Stimulated activated CD4-positive, alpha-beta T cell treated with anti-CD3 and anti-CD28 coated beads, TNF-alpha, amount 100 ng/mL, for 1 hour (primary cell): Measurements from ENCODE around the gene P2RY6.
A peak's percentile ranks its signal among the peaks of the same experiment; 100 is the strongest.

Experiments used
- DNase-seq, 3 donors: peaks; one replicate each; pipeline ENCODE4 v3.0.0-alpha.2; 2020; ENCODE audit warnings: low read depth in 3 of 3, low spot score in 1 of 3

Gene P2RY6

DNA sequence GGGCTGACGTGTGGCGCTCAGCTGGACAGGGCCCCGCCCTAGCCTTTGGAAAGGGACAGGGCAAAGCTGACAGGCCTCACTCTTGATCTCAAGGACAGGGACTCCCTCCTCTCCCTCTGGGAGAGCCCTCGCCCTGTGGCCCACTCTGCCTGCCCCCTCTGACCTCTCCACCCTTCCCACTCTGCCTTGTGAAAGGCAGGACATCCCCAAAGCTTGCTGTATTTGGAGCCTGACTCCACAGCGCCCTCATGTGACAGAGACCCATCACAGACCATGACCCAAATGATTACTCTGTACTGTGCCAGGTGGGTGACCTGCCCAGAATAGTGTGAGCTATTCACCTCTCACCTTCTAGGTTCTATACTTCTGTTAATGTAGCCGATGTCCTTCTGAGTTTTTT, 35.3 kb upstream of the P2RY6 start:
- no peak for DNase-seq

- no peak for DNase-seq
Observed at GRCh38 chr11:73237471-73238290, 34.5 kb upstream of the P2RY6 start.

- DNase-seq: no peak
Observed at GRCh38 chr11:73239111-73239521, 33.0 kb upstream of the P2RY6 start.

GRCh38 chr11:73239571-73240189, 32.5 kb upstream of the P2RY6 start:
- DNase-seq: no peak

DNA sequence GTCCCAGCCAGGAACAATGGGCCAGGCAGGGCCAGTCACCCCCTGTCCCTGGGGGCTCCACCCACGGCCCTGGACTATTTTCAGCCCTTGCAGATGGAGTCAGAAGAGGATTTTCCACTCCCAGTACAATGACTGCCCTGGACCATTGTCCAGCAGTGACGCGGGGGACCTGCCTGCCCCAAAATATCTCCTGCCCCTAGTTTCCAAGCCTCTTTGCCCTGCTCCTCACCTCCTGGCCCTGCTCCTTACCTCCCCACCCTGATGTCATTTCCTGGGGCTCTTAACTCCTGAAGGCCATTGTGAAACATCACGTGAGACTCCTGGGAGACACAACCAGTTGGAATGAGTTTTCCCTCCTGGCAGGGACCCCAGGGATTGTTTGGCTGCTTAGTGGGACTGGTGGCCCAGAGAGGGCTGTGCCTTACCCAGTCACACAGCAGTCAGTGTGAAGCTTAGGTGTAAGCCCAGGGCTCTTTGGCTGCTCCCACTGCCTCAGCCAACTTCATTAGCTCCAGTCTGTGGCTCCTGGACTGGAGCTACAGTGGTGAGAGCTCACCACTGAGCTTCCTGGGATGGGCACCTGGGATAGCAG, 31.9 kb upstream of the P2RY6 start:
- DNase-seq: no peak

- no peak for DNase-seq
Observed at GRCh38 chr11:73241300-73241699, 30.8 kb upstream of the P2RY6 start.

- DNase-seq: peak; percentile 3 to 68 (median 46)
Observed at GRCh38 chr11:73242251-73243092, 29.7 kb upstream of the P2RY6 start.

GRCh38 chr11:73243093-73243485, 29.0 kb upstream of the P2RY6 start:
- no peak for DNase-seq

DNA sequence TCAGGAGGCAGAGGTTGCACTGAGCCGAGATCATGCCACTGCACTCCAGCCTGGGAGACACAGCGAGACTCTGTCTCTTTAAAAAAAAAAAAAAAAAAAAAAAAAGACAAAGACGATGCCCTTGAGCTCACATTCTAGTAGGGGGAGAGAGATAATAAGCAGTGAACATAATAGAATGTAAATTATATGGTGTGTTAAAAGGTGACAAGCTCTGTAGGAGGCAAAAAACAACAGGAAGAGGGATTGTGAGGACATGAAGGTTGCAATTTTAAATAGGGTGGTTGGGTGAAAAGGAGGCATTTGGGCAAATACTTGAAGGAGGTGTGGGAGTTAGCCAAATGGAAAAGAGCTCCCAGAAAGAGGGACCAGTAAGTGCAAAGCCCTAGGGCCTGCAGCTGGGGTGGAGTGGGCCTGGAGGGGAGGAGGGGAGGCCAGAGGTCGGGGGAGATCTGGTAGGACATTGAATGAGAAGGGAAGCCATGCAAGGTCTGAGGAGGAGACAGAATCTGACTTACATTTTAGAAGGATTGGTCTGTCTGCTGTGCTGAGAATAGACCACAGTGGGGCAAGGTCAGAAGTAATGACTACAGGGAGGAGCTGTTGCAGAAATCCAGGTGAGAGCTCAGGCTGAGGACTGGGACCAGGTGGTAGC, 27.4 kb upstream of the P2RY6 start:
- DNase-seq: no peak

GRCh38 chr11:73245461-73245860, 26.7 kb upstream of the P2RY6 start:
- DNase-seq: no peak

- DNase-seq: no peak
Observed at GRCh38 chr11:73246303-73246702, 25.8 kb upstream of the P2RY6 start.

GRCh38 chr11:73248526-73249185, 23.5 kb upstream of the P2RY6 start:
- DNase-seq: no peak

DNA sequence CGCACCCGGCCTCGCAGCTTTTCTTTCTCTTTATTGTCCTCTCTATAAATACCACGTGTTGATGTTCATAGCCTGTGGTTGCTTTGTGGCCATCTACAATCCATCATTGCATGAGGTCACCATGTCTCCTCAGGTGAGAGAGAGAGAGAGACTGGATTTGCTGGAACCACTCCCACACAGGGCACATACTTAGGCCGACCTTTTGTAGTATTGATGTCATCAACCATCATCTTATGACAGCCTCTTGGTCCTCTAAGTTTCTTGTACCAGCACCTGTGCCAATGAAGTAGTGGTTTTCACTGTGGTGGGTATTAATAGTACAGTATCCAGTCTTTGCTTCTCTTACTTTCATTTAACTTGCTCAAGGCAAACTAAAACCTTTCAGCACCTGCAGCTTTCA, 22.8 kb upstream of the P2RY6 start:
- no peak for DNase-seq

DNA sequence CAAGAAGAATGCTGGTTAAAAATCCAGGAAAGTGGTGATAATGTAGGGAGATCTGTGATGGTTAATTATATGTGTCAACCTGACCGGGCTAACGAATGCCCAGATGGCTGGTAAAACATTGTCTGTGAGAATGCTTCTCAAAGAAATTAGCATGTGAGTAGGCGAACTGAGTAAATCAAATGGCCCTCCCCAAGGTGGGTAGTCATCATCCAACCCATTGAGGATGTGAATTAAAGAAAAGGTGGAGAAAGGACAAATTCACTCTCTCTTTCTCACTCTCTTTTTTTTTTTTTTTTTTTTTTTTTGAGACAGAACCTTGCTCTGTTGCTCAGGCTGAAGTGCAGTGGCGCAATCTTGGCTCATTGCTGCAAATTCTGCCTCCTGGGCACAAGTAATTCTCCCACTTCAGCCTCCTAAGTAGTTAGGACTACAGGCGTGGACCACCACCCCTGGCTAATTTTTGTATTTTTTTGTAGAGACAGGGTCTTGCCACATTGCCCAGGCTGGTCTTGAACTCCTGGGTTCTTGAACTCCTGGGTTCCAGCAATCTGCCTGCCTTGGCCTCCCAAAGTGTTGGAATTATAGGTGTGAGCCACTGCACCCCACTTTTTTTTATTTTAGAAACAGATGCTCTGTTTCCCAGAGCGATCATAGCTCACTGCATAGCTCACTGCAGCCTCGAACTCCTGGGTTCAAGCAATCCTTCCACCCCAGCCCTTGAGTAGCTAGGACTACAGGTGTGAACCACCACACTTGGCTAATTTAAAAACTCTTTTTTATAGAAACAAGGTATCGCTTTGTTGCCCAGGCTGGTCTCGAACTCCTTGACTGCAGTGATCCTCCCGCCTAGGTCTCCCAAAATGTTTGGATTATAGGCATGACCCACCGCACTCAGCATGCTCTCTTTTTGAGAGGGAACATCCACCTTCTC, 22.0 kb upstream of the P2RY6 start:
- DNase-seq: no peak

- DNase-seq: no peak
Observed at GRCh38 chr11:73252577-73253191, 19.5 kb upstream of the P2RY6 start.

DNA sequence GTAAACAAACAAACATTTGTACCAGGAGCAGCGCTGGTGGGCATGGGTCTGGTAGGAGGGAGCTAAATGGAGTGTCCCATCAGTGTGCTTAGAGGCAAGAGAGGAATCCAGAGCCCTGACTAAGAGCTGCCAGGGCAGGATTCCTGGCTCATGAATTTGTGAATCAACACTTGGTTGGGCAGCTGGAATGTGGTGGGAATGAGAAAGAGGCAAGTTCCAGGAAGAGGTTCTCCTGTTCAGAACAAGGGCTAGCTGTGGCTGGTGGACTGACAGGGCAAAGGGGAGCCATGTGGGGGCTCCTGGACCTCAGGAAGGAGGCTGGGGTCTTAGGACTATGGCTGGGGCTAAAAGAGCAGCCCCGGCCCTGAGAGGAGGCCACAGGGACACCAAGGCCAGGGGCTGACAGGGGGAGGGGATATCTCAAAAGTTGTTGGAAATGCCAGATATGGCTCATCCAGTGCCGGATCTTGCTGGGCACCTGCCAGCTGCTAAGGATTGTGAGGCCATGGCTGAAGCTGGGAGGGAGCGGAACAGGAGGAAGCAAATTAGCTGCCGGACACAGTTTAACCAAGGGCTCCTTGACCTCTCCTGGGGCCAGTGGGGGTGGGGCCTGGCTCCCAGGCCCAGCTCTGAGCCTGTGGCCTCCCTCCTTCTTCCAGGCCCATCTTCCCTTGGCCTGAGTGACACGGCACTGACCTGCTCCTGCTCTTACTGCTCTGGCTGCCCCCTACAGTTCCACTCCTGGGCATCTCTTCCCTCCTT, 14.6 kb upstream of the P2RY6 start:
- DNase-seq: no peak

DNA sequence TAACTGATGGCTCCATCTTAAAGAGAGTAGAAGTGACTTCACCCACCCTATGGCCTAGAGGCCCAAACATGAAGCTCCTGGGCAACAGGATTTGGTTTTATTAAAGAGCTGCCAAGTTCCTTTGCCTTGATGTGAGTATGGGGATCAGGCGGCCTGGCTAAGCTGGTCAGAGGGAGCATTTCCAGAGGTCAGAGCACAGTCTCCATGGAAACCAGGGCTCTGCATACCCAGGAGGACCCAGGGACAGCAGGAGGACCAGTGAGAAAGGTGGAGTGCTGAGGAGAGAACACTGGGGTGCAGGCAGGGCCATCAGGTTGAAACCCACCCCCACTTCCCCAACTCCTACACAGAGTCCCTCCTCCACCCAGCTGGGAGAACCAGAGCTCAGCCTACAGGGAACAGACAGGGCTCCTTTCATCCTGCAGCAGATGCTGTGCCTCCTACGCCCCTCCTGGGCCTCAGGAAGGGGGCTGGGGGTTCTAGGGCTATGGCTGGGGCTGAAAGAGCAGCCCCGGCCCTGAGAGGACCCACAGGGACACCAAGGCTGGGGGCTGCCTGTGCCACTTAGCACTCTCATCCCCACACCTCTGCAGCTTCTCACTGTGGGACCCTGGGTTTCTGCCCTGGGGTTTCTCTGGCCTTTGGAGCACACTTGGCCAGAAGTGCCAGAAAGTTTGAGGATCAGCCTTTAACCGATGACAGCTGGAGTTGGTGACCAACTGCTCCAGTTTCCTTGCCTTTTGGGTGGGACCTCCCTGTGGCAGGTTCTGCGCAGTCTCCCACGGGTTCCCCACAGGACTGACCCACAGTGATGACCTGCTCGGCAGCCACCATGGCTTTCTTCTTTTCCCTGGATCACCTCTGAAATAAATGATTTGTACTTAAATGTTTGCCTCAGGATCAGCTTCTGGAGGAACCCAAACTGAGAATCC, 13.8 kb upstream of the P2RY6 start:
- DNase-seq: no peak
